ENCODE results near the gene SIKE1.

Gene SIKE1

DNA sequence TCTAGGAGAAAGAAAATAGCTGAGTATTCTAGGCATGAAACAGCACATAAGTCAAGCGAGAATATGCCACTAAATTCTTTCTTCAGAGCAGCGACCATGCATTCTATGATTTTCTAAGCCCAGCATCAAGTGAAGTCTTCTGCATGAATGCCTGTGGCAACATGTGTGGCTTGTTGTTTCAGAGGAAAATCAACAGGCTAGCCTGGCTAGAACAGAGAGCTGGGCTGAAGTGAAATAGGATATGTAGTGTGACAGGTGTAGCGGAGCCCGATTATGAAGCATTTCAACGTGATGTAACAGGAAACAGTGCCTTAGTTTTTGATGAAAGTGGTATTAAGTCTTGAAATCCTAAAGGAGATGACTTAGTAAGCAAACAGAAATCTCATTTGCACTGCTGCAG is 29.7 kb downstream of the SIKE1 start:
- Histone ChIP-seq H3K36me3 (peaks cover 24 to 35% (median 25%) of the 10 kb centered on the region in 3 donors), H3K4me1 (peaks cover 0 to 99% (median 50%) of the 10 kb centered on the region in 4 donors), H3K27ac (no peak overlapping the region), H3K9me3 (no peaks in the 10 kb centered on the region), H3K27me3 (no peaks in the 10 kb centered on the region), H3K4me3 (no peak overlapping the region)
- intact Hi-C loops (cut with DNase I; ENCODE audit: low total_unique reads) = no loop called here
- DNase-seq = no peak
- TF ChIP-seq, protein P1, sequence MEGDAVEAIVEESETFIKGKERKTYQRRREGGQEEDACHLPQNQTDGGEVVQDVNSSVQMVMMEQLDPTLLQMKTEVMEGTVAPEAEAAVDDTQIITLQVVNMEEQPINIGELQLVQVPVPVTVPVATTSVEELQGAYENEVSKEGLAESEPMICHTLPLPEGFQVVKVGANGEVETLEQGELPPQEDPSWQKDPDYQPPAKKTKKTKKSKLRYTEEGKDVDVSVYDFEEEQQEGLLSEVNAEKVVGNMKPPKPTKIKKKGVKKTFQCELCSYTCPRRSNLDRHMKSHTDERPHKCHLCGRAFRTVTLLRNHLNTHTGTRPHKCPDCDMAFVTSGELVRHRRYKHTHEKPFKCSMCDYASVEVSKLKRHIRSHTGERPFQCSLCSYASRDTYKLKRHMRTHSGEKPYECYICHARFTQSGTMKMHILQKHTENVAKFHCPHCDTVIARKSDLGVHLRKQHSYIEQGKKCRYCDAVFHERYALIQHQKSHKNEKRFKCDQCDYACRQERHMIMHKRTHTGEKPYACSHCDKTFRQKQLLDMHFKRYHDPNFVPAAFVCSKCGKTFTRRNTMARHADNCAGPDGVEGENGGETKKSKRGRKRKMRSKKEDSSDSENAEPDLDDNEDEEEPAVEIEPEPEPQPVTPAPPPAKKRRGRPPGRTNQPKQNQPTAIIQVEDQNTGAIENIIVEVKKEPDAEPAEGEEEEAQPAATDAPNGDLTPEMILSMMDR (IDR thresholded peaks at IDR 0.05) = no peak

DNA sequence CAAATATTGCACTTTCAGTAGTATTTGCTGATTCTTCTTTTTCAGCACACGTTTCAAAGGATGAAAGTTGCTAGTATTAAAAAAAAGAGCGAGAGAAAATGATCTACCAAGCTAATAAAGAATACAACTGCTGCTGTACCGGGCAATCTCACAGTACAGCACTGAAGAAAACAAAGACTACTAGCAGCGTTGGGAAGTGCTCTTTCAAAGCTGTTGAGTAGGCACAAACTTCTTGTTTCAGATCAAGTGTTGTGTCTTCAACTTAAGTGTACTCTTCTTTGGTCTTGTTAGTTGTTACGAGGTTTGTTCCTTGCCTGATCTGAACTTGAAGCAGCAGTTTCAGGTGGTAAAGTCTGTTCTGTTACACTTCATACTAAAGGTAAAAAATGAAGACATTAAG is 30.6 kb downstream of the SIKE1 start:
- no peaks in the 10 kb centered on the region for H3K27me3 ChIP-seq
- TF ChIP-seq, protein P1 (IDR thresholded peaks at IDR 0.05) = no peak
- H3K9me3 ChIP-seq = no peaks in the 10 kb centered on the region
- no peak overlapping the region for H3K4me3 ChIP-seq
- intact Hi-C loops (cut with DNase I; ENCODE audit: low total_unique reads) = no loop called here
- H3K4me1 ChIP-seq = peaks cover 0 to 99% (median 41%) of the 10 kb centered on the region in 4 donors
- H3K36me3 ChIP-seq = peaks cover 24 to 35% (median 25%) of the 10 kb centered on the region in 3 donors
- no peak overlapping the region for H3K27ac ChIP-seq
- DNase-seq = no peak

DNA sequence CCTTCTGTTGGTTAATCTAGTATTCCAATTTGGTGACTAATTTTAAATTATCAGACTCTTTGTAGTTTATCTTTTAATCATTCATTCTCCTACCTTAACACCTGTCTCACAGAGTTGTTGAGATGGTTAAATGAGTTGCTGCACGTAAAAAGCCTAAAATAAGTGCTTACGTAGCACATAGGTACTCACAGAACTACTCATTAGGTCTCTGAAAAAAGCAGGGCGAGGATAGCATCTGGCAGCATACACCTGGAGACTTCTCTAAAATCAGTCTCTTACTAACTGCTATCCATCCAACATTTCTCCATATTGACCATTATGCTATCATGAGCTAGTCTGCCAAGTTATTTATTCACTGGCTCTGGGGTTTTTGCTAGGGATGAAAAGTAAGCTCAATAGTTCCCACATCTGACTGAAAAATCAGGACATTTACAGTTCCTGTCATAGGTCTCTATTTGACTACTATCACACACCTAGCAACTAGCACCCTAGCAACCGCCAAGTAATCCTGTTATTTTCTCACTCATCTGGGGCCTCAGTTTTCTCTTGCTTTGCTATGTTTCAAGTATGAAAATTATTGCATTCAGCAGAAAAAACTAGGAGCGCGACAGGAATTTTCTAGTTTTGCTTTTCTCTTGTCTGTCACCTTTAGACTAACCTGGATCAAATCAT is 33.9 kb downstream of the SIKE1 start:
- no peak overlapping the region for H3K4me3 ChIP-seq
- no peak for DNase-seq
- TF ChIP-seq, protein P1 (IDR thresholded peaks at IDR 0.05) = no peak
- H3K27me3 ChIP-seq = no peaks in the 10 kb centered on the region
- peaks cover 0 to 87% (median 18%) of the 10 kb centered on the region in 4 donors for H3K4me1 ChIP-seq
- H3K27ac ChIP-seq = no peak overlapping the region
- H3K36me3 ChIP-seq = peaks cover 33 to 37% (median 35%) of the 10 kb centered on the region in 3 donors
- no peaks in the 10 kb centered on the region for H3K9me3 ChIP-seq
- intact Hi-C loops (cut with DNase I; ENCODE audit: low total_unique reads) = no loop called here

DNA sequence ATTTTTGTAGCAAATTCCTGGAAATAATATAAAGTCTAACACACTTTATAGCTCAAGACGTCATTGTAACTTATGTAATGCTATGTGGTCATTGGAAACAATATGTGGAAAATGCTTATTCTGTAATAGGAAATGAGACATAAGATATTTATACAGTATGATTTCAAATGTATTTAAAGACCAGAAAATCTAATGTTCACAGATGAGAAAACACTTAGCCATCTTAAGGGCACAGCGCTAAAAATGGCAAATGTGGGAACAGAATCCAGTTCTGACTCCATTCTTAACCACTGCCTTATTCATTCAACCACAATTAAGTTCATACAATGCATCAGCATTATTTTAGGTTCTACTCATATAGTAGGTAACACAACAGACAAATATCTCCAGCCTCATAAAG is 35.2 kb downstream of the SIKE1 start:
- no peaks in the 10 kb centered on the region for H3K9me3 ChIP-seq
- peaks cover 33 to 37% (median 35%) of the 10 kb centered on the region in 3 donors for H3K36me3 ChIP-seq
- peaks cover 0 to 75% (median 10%) of the 10 kb centered on the region in 4 donors for H3K4me1 ChIP-seq
- intact Hi-C loops (cut with DNase I; ENCODE audit: low total_unique reads) = no loop called here
- DNase-seq = no peak
- H3K27ac ChIP-seq = no peak overlapping the region
- H3K4me3 ChIP-seq = no peak overlapping the region
- TF ChIP-seq, protein P1 (IDR thresholded peaks at IDR 0.05) = no peak
- H3K27me3 ChIP-seq = no peaks in the 10 kb centered on the region

DNA sequence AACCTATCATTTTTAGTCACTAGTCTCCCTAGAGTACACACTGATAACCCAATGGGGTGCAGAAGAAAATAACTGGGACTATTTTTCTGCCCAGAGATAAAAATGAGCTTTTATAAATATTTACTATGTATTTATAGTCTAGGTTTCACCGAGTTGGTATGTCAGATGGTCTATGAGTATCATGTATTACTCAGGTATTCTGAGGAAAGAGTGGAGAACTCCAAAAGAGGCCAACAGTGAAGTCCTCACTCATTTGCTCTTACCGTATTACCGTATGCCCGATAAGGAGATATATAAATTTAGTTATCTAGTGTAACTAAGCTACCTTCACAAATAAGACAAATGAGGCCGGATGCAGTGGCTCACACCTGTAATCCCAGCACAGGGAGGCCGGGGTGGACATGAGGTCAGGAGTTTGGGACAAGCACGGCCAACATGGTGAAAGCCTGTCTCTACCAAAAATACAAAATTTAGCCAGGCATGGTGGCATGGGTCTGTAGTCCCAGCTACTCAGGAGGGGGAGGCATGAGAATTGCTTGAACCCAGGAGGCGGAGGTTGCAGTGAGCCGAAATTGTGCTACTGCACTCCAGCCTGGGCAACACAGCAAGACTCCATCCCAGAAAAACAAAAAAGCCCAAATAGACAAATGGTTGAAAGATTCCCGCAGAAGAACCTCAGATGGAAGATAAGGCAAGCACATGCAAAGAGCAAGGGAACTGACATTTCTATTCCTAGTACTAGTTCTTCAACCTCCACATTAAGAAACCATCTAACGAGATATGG is 38.3 kb downstream of the SIKE1 start:
- intact Hi-C loops (cut with DNase I; ENCODE audit: low total_unique reads) = no loop called here
- no peaks in the 10 kb centered on the region for H3K9me3 ChIP-seq
- H3K4me3 ChIP-seq = no peak overlapping the region
- DNase-seq = no peak
- no peaks in the 10 kb centered on the region for H3K27me3 ChIP-seq
- peaks cover 19 to 41% (median 22%) of the 10 kb centered on the region in 3 donors for H3K36me3 ChIP-seq
- H3K27ac ChIP-seq = no peak overlapping the region
- TF ChIP-seq, protein P1 (IDR thresholded peaks at IDR 0.05) = no peak
- H3K4me1 ChIP-seq = peaks cover 0 to 50% (median under 1%) of the 10 kb centered on the region in 4 donors
